Stimulated activated CD8-positive, alpha-beta memory T cell treated with anti-CD3 and anti-CD28 coated beads, Interleukin-7, amount 100 ng/mL, for 4 hours (primary cell): ENCODE results near the gene OGFOD3.

Experiments used
- DNase-seq, 2 donors: peaks; one replicate each; pipeline ENCODE4 v3.0.0-alpha.2; 2020; ENCODE audit warnings: low read depth in 2 of 2

OGFOD3 gene

GRCh38 chr17:82446649-82447048 is 28.3 kb upstream of the OGFOD3 start:
- no peak for DNase-seq

- no peak for DNase-seq
Measured at GRCh38 chr17:82446124-82446523, 27.7 kb upstream of the OGFOD3 start.

GRCh38 chr17:82445542-82445941 is 27.2 kb upstream of the OGFOD3 start:
- no peak for DNase-seq

GRCh38 chr17:82444941-82445521 is 26.6 kb upstream of the OGFOD3 start:
- no peak for DNase-seq

GRCh38 chr17:82444284-82444893 is 26.0 kb upstream of the OGFOD3 start:
- no peak for DNase-seq

GRCh38 chr17:82443465-82444283 is 25.3 kb upstream of the OGFOD3 start:
- DNase-seq, result no peak

GRCh38 chr17:82442643-82443464 is 24.5 kb upstream of the OGFOD3 start:
- DNase-seq, result no peak

GRCh38 chr17:82441691-82442487 is 23.5 kb upstream of the OGFOD3 start:
- DNase-seq, result no peak

- no peak for DNase-seq
Measured at GRCh38 chr17:82440991-82441627, 22.7 kb upstream of the OGFOD3 start.

GRCh38 chr17:82440469-82440981 is 22.1 kb upstream of the OGFOD3 start:
- no peak for DNase-seq

GRCh38 chr17:82439829-82440365 is 21.5 kb upstream of the OGFOD3 start:
- DNase-seq, result no peak

- DNase-seq, result no peak
Measured at GRCh38 chr17:82439194-82439828, 20.9 kb upstream of the OGFOD3 start.

GRCh38 chr17:82438401-82439193 is 20.2 kb upstream of the OGFOD3 start:
- no peak for DNase-seq

- DNase-seq, result no peak
Measured at GRCh38 chr17:82437325-82437668, 18.9 kb upstream of the OGFOD3 start.

- no peak for DNase-seq
Measured at GRCh38 chr17:82436601-82437324, 18.4 kb upstream of the OGFOD3 start.

GRCh38 chr17:82435601-82436583 is 17.5 kb upstream of the OGFOD3 start:
- no peak for DNase-seq

- no peak for DNase-seq
Measured at GRCh38 chr17:82435103-82435502, 16.7 kb upstream of the OGFOD3 start.
